Hippocampal formation (tissue), 2 donors: ENCODE results near the gene PPM1F.
"Not testable (repeated sequence)": the region's sequence is repeated elsewhere in the genome, so short reads cannot be mapped to it uniquely, and the experiment has no call there.

Source experiments
- DNase-seq, 2 donors: peaks; one replicate each; lab custom pipeline; 2025; lab: John Stamatoyannopoulos, UW

Gene PPM1F

GRCh38 chr22:21889251-21889990 is 63.2 kb downstream of the PPM1F start:
- no peak for DNase-seq

GRCh38 chr22:21887841-21888240 is 64.8 kb downstream of the PPM1F start:
- no peak for DNase-seq

- not testable (repeated sequence) for DNase-seq
Observed at GRCh38 chr22:21883930-21884329, 68.7 kb downstream of the PPM1F start.

GRCh38 chr22:21882754-21883333 is 69.8 kb downstream of the PPM1F start:
- DNase-seq, result not testable (repeated sequence)

GRCh38 chr22:21881841-21882753 is 70.6 kb downstream of the PPM1F start:
- no peak for DNase-seq

- no peak for DNase-seq
Observed at GRCh38 chr22:21876486-21877176, 76.0 kb downstream of the PPM1F start.

- DNase-seq, result not testable (repeated sequence)
Observed at GRCh38 chr22:21874953-21875352, 77.7 kb downstream of the PPM1F start.

GRCh38 chr22:21873619-21874018 is 79.0 kb downstream of the PPM1F start:
- no peak for DNase-seq

GRCh38 chr22:21872741-21873140 is 79.9 kb downstream of the PPM1F start:
- DNase-seq, result not testable (repeated sequence)
